Keratinocyte (primary cell): ENCODE data around the gene ZNF526. TPM values are rescaled to one million over a fixed set of nuclear protein-coding genes. Genes with fewer than 3 reads are reported as not detected.

ENCODE experiments used
- DNase-seq: peaks from one replicate; pipeline ENCODE4 v3.0.0-alpha.2; 2011; ENCODE audit warnings: low read depth, missing footprints, low spot score
- FAIRE-seq: peaks from 2 replicates; lab custom pipeline; 2011; peaks lifted over from hg19 to GRCh38; lab: Jason Lieb, UNC
- H2AFZ ChIP-seq: 2 replicates; pipeline ENCODE4 v1.6.0; 2012; ENCODE audit warnings: low read length, control low read depth, inconsistent platforms; ENCODE audit not compliant: control insufficient read depth
- H3K27ac ChIP-seq: 2 replicates; pipeline ENCODE4 v1.5.1; 2011; ENCODE audit warnings: low read length; ENCODE audit not compliant: control insufficient read depth, insufficient read depth
- H3K27me3 ChIP-seq: 3 replicates; pipeline ENCODE4 v1.6.0; 2011; ENCODE audit warnings: low read length; ENCODE audit not compliant: control insufficient read depth, insufficient read depth; ENCODE audit errors: extremely low read depth
- H3K36me3 ChIP-seq, 2 experiments: 2 replicates in 1 of 2; 3 replicates in 1 of 2; pipeline ENCODE4 v1.5.1; 2011; ENCODE audit warnings: low read length in 2 of 2, mild to moderate bottlenecking in 1 of 2; ENCODE audit not compliant: control insufficient read depth in 2 of 2, insufficient read depth in 2 of 2; ENCODE audit errors: extremely low read depth in 1 of 2
- H3K4me1 ChIP-seq: 3 replicates; pipeline ENCODE4 v1.5.1; 2011; ENCODE audit warnings: low read length; ENCODE audit not compliant: control insufficient read depth, insufficient read depth; ENCODE audit errors: extremely low read depth
- H3K4me2 ChIP-seq: 3 replicates; pipeline ENCODE4 v1.6.0; 2011; ENCODE audit warnings: low read depth, low read length; ENCODE audit not compliant: control insufficient read depth, insufficient read depth; ENCODE audit errors: extremely low read depth
- H3K4me3 ChIP-seq, 3 experiments: fragments of 200-600 bp in 1 of 3; sonication (generic) in 1 of 3; 2 replicates in 2 of 3; 3 replicates in 1 of 3; pipeline ENCODE4 v1.5.1; 2011 to 2016; ENCODE audit warnings: low read length in 3 of 3, mild to moderate bottlenecking in 3 of 3, control low read depth in 2 of 3, inconsistent platforms in 1 of 3, low read depth in 1 of 3, mixed read lengths in 1 of 3, mixed run types in 1 of 3, moderate library complexity in 1 of 3; ENCODE audit not compliant: control insufficient read depth in 2 of 3, insufficient read depth in 2 of 3; ENCODE audit errors: extremely low read depth in 1 of 3
- H3K79me2 ChIP-seq: 2 replicates; pipeline ENCODE4 v1.6.0; 2012; ENCODE audit warnings: low read length; ENCODE audit not compliant: control insufficient read depth, insufficient read depth
- H3K9ac ChIP-seq: 3 replicates; pipeline ENCODE4 v1.6.0; 2011; ENCODE audit warnings: low read length; ENCODE audit not compliant: control insufficient read depth, insufficient read depth; ENCODE audit errors: extremely low read depth
- H3K9me1 ChIP-seq: 3 replicates; pipeline ENCODE4 v1.6.0; 2011; ENCODE audit warnings: low read length; ENCODE audit not compliant: control insufficient read depth, insufficient read depth; ENCODE audit errors: extremely low read depth
- H3K9me3 ChIP-seq: 2 replicates; pipeline ENCODE4 v1.5.1; 2012; ENCODE audit warnings: low read depth, low read length; ENCODE audit not compliant: control insufficient read depth
- H4K20me1 ChIP-seq: 3 replicates; pipeline ENCODE4 v1.6.0; 2011; ENCODE audit warnings: low read length; ENCODE audit not compliant: control insufficient read depth, insufficient read depth; ENCODE audit errors: extremely low read depth
- CTCF ChIP-seq, 3 experiments: IDR thresholded peaks in 1 of 3; conservative IDR thresholded peaks in 1 of 3; optimal IDR thresholded peaks in 1 of 3; 2 replicates in 2 of 3; 3 replicates in 1 of 3; pipeline versions ENCODE3 to v1.5.1; 2011; ENCODE audit warnings: low read length in 3 of 3, mild to moderate bottlenecking in 3 of 3, moderate library complexity in 2 of 3, control low read depth in 1 of 3, inconsistent platforms in 1 of 3; ENCODE audit not compliant: insufficient read depth in 2 of 3; ENCODE audit errors: extremely low read depth in 1 of 3
- EZH2 ChIP-seq: IDR thresholded peaks from one replicate; pipeline ENCODE4 v1.6.1; 2012; ENCODE audit warnings: inconsistent platforms, mild to moderate bottlenecking, low read length, moderate library complexity
- dilution Hi-C: fragments of 300-500 bp; cut with MboI; formaldehyde crosslinking; loops from one replicate; pipeline ENCODE4 v1.7.0; 2020; ENCODE audit warnings: low sequenced_read_pairs; ENCODE audit not compliant: extremely low pct_ligation_motif_present
- polyA plus RNA-seq, 5 experiments: library from polyadenylated mRNA; depleted of rRNA in 3 of 5; stranded (reverse) in 3 of 5; stranded (forward) in 1 of 5; unstranded in 1 of 5; fragments of >200 nt; gene quantifications; 1 replicate in 1 of 5; 2 replicates in 3 of 5; 3 replicates in 1 of 5; pipeline versions ENCODE4 v1.2.1 to v1.2.3, GENCODE V29; 2011 to 2012; ENCODE audit warnings: missing spikeins in 2 of 5, low read depth in 1 of 5, low replicate concordance in 1 of 5

The ZNF526 gene
- polyA plus RNA-seq, 1 donor (not counting 4 experiments of a cell fraction or from before 2014, with no cell fraction given), result 5.4 TPM

- H3K9ac ChIP-seq, result no peak overlapping the region
- H3K4me1 ChIP-seq, result peaks cover 13% of the 10 kb centered on the region
- DNase-seq (no peak), FAIRE-seq (no peak)
- no peak for TF ChIP-seq CTCF (optimal IDR thresholded peaks at IDR 0.05 in 1 of 3, IDR thresholded peaks at IDR 0.05 in 1 of 3, conservative IDR thresholded peaks at IDR 0.05 in 1 of 3; ENCODE audit: extremely low read depth in 1 of 3, insufficient read depth in 2 of 3, low read length in 3 of 3)
- no peak for TF ChIP-seq EZH2
- no peak overlapping the region for H3K27ac ChIP-seq
- no peak overlapping the region for H2AFZ ChIP-seq
- no peak overlapping the region for H3K4me3 ChIP-seq
- dilution Hi-C loops, result no loop called here
- no peaks in the 10 kb centered on the region for H3K27me3 ChIP-seq
- H4K20me1 ChIP-seq, result peaks cover 21% of the 10 kb centered on the region
- H3K9me3 ChIP-seq, result no peaks in the 10 kb centered on the region
- H3K9me1 ChIP-seq, result no peaks in the 10 kb centered on the region
- peaks cover 43 to 47% of the 10 kb centered on the region in 2 experiments for H3K36me3 ChIP-seq
- peaks cover 47% of the 10 kb centered on the region for H3K79me2 ChIP-seq
- H3K4me2 ChIP-seq, result no peak overlapping the region
These were observed 10.5 kb downstream of the ZNF526 start for GRCh38 chr19:42230571-42230970.

- H3K27me3 ChIP-seq, result no peaks in the 10 kb centered on the region
- H3K36me3 ChIP-seq, result peaks cover 47% of the 10 kb centered on the region in 2 experiments
- no peak for DNase-seq
- no peaks in the 10 kb centered on the region for H3K4me1 ChIP-seq
- H3K9me1 ChIP-seq, result no peaks in the 10 kb centered on the region
- H3K4me3 ChIP-seq, result no peak overlapping the region
- H2AFZ ChIP-seq, result no peak overlapping the region
- no peak overlapping the region for H3K27ac ChIP-seq
- dilution Hi-C loops, result no loop called here
- H4K20me1 ChIP-seq, result peaks cover 11% of the 10 kb centered on the region
- TF ChIP-seq CTCF (optimal IDR thresholded peaks at IDR 0.05 in 1 of 3, IDR thresholded peaks at IDR 0.05 in 1 of 3, conservative IDR thresholded peaks at IDR 0.05 in 1 of 3; ENCODE audit: extremely low read depth in 1 of 3, insufficient read depth in 2 of 3, low read length in 3 of 3) (no peak), EZH2 (no peak)
- no peaks in the 10 kb centered on the region for H3K9me3 ChIP-seq
- H3K79me2 ChIP-seq, result peaks cover 40% of the 10 kb centered on the region
- no peak for FAIRE-seq
- no peak overlapping the region for H3K9ac ChIP-seq
- H3K4me2 ChIP-seq, result no peak overlapping the region
These were observed 12.3 kb downstream of the ZNF526 start for GRCh38 chr19:42232435-42232834.
